ENCODE measurements around the gene TUBAL3.
"Not testable (repeated sequence)": the region's sequence is repeated elsewhere in the genome, so short reads cannot be mapped to it uniquely, and the experiment has no call there.

- not testable (repeated sequence) for TF ChIP-seq EP300 (IDR thresholded peaks at IDR 0.05); POLR2A (IDR thresholded peaks at IDR 0.05; ENCODE audit: low read length); HDAC2 (IDR thresholded peaks at IDR 0.05); KDM5A (IDR thresholded peaks at IDR 0.05); SMC3 (IDR thresholded peaks at IDR 0.05); NR3C1 (IDR thresholded peaks at IDR 0.05)
- TF ChIP-seq, protein P1, sequence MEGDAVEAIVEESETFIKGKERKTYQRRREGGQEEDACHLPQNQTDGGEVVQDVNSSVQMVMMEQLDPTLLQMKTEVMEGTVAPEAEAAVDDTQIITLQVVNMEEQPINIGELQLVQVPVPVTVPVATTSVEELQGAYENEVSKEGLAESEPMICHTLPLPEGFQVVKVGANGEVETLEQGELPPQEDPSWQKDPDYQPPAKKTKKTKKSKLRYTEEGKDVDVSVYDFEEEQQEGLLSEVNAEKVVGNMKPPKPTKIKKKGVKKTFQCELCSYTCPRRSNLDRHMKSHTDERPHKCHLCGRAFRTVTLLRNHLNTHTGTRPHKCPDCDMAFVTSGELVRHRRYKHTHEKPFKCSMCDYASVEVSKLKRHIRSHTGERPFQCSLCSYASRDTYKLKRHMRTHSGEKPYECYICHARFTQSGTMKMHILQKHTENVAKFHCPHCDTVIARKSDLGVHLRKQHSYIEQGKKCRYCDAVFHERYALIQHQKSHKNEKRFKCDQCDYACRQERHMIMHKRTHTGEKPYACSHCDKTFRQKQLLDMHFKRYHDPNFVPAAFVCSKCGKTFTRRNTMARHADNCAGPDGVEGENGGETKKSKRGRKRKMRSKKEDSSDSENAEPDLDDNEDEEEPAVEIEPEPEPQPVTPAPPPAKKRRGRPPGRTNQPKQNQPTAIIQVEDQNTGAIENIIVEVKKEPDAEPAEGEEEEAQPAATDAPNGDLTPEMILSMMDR (IDR thresholded peaks at IDR 0.05), result not testable (repeated sequence)
These were observed 25.4 kb downstream of the TUBAL3 start for GRCh38 chr10:5379202-5379601.
